B cell (primary cell): ENCODE results near the gene TDRD12. TPM values are rescaled to one million over a fixed set of nuclear protein-coding genes. Genes with fewer than 3 reads are reported as not detected.

Experiments
- ATAC-seq: fragments of 200-7000 bp; cut with Tn5 transposase; one replicate; pipeline ENCODE4 v1.10.0; 2021; ENCODE audit warnings: low read depth, mild to moderate bottlenecking, moderate number of reproducible peaks, moderate library complexity
- CTCF ChIA-PET: fragments of 350-600 bp; sonication (Branson Sonifier 250); formaldehyde crosslinking; loops from one replicate; lab custom pipeline; 2021; ENCODE audit warnings: antibody characterized with exemption, inconsistent platforms; lab: Charles Lee
- POLR2A ChIA-PET: fragments of 350-600 bp; sonication (Branson Sonifier 250); formaldehyde crosslinking; loops from one replicate; lab custom pipeline; 2021; ENCODE audit warnings: antibody characterized with exemption; lab: Charles Lee
- DNase-seq: peaks from one replicate; pipeline ENCODE4 v3.0.0; 2013
- H2AFZ ChIP-seq: 2 replicates; pipeline ENCODE4 v1.6.1; 2012; ENCODE audit warnings: mild to moderate bottlenecking, low read depth, low read length; ENCODE audit not compliant: insufficient read depth, poor library complexity, severe bottlenecking
- H3K27ac ChIP-seq, 2 donors: 1 replicate in 1 of 2; 2 replicates in 1 of 2; pipeline ENCODE4 v1.5.1; 2012 to 2013; ENCODE audit warnings: low read length in 2 of 2, mild to moderate bottlenecking in 2 of 2, moderate library complexity in 1 of 2
- H3K27me3 ChIP-seq, 4 experiments: fragments of 200-600 bp in 1 of 4; sonication (generic) in 1 of 4; replicated peaks in 1 of 4; 1 replicate in 2 of 4; 2 replicates in 2 of 4; pipeline versions ENCODE4 v1.6.1 to v1.7.0; 2013 to 2016; ENCODE audit warnings: low read length in 3 of 4, mild to moderate bottlenecking in 2 of 4, mixed read lengths in 1 of 4, moderate library complexity in 1 of 4; ENCODE audit not compliant: insufficient read depth in 4 of 4, control insufficient read depth in 3 of 4; ENCODE audit errors: control extremely low read depth in 1 of 4
- H3K36me3 ChIP-seq, 2 experiments: replicated peaks in 1 of 2; 1 replicate in 1 of 2; 2 replicates in 1 of 2; pipeline versions ENCODE4 v1.6.1 to v1.7.1; 2013; ENCODE audit warnings: low read length in 1 of 2; ENCODE audit not compliant: insufficient read depth in 2 of 2, control insufficient read depth in 1 of 2; ENCODE audit errors: control extremely low read depth in 1 of 2, extremely low read depth in 1 of 2
- H3K4me1 ChIP-seq, 2 donors: fragments of 200-600 bp in 1 of 2; sonication (generic) in 1 of 2; 1 replicate in 1 of 2; 2 replicates in 1 of 2; pipeline versions ENCODE4 v1.5.1 to v1.6.1; 2013 to 2017; ENCODE audit warnings: low read length in 2 of 2; ENCODE audit not compliant: control insufficient read depth in 2 of 2, insufficient read depth in 2 of 2
- H3K4me2 ChIP-seq: replicated peaks from 2 replicates; pipeline ENCODE3; 2012; ENCODE audit warnings: mild to moderate bottlenecking, low read depth, low read length; ENCODE audit not compliant: poor library complexity, severe bottlenecking
- H3K4me3 ChIP-seq, 5 experiments: fragments of 200-600 bp in 1 of 5; sonication (generic) in 1 of 5; 1 replicate in 3 of 5; 2 replicates in 2 of 5; pipeline versions ENCODE4 v1.5.1 to v1.7.0; 2011 to 2016; ENCODE audit warnings: low read length in 4 of 5, mild to moderate bottlenecking in 4 of 5, low read depth in 2 of 5, control low read depth in 1 of 5, moderate library complexity in 1 of 5; ENCODE audit not compliant: insufficient read depth in 1 of 5; ENCODE audit errors: control extremely low read depth in 1 of 5, extremely low read depth in 1 of 5
- H3K79me2 ChIP-seq: fragments of 200-600 bp; sonication (generic); one replicate; pipeline ENCODE4 v1.6.0; 2016; ENCODE audit warnings: low read length; ENCODE audit not compliant: control insufficient read depth, insufficient read depth
- H3K9ac ChIP-seq: fragments of 200-600 bp; sonication (generic); 2 replicates; pipeline ENCODE4 v1.6.1; 2017; ENCODE audit warnings: mild to moderate bottlenecking, low read length, moderate library complexity
- H3K9me3 ChIP-seq, 3 donors: one replicate each; pipeline versions ENCODE4 v1.6.1 to v1.7.1; 2013; ENCODE audit warnings: low read length in 2 of 3; ENCODE audit not compliant: control insufficient read depth in 2 of 3, insufficient read depth in 1 of 3; ENCODE audit errors: control extremely low read depth in 1 of 3
- H4K20me1 ChIP-seq: 2 replicates; pipeline ENCODE4 v1.6.0; 2012; ENCODE audit warnings: mild to moderate bottlenecking, low read length; ENCODE audit not compliant: insufficient read depth, control insufficient read depth, poor library complexity, severe bottlenecking
- H3K27ac Mint-ChIP-seq: one replicate; pipeline ENCODE4 v1.8.0; 2021; ENCODE audit warnings: mixed read lengths
- H3K27me3 Mint-ChIP-seq: one replicate; pipeline ENCODE4 v1.8.0; 2021; ENCODE audit warnings: mixed read lengths
- H3K4me1 Mint-ChIP-seq: one replicate; pipeline ENCODE4 v1.8.0; 2021; ENCODE audit warnings: mixed read lengths
- H3K4me3 Mint-ChIP-seq: one replicate; pipeline ENCODE4 v1.8.0; 2021; ENCODE audit warnings: mixed read lengths
- H3K9me3 Mint-ChIP-seq: one replicate; pipeline ENCODE4 v1.8.0; 2022; ENCODE audit warnings: mixed read lengths; ENCODE audit not compliant: insufficient read depth
- CTCF ChIP-seq: fragments of 200-600 bp; IDR thresholded peaks from one replicate; pipeline ENCODE4 v1.8.0; 2022; ENCODE audit warnings: antibody characterized with exemption, mild to moderate bottlenecking
- EZH2 ChIP-seq: IDR thresholded peaks from 2 replicates; pipeline ENCODE4 v1.6.1; 2012; ENCODE audit warnings: borderline replicate concordance, low read depth, mild to moderate bottlenecking, moderate library complexity, low read length; ENCODE audit not compliant: insufficient read depth, poor library complexity, severe bottlenecking
- WGBS: methylation state at CpG from one replicate; pipeline ENCODE4 v1.1.5; 2013; ENCODE audit warnings: missing lambda C conversion rate; ENCODE audit not compliant: insufficient coverage; 5-methylcytosine and 5-hydroxymethylcytosine counted together
- intact Hi-C: fragments of 100-400 bp; cut with micrococcal nuclease; formaldehyde crosslinking; loops from one replicate; pipeline ENCODE4 v1.10.0; 2022
- polyA plus RNA-seq: library from polyadenylated mRNA; depleted of rRNA; stranded (reverse); fragments of >200 nt; gene quantifications from 2 replicates; pipeline ENCODE4 v1.2.3, GENCODE V29; 2012
- total RNA-seq, 2 donors: library from RNA; stranded (reverse); fragments of 120-200 nt in 1 of 2; gene quantifications; 1 replicate in 1 of 2; 2 replicates in 1 of 2; pipeline versions ENCODE4 v1.2.3 to v1.2.4, GENCODE V29; 2013 to 2022

TDRD12 gene
- total and polyA plus RNA-seq, 2 donors (not counting 1 experiment from before 2014, with no cell fraction given), result 0.30 to 1.1 TPM

- no peak for DNase-seq
- no peaks in the 10 kb centered on the region for H3K79me2 ChIP-seq
- H3K36me3 ChIP-seq, result no peaks in the 10 kb centered on the region
- no peak overlapping the region for H2AFZ ChIP-seq
- no peak for ATAC-seq
- no peak overlapping the region for H3K9ac ChIP-seq
- TF ChIP-seq CTCF, result no peak
- no peak for TF ChIP-seq EZH2
- POLR2A ChIA-PET, result no interaction called here
- no peaks in the 10 kb centered on the region for H3K4me1 ChIP-seq
- no peaks in the 10 kb centered on the region for H3K27me3 ChIP-seq
- H3K9me3 ChIP-seq, result no peaks in the 10 kb centered on the region
- CTCF ChIA-PET, result no interaction called here
- Mint-ChIP-seq H3K27ac (no peak overlapping the region), H3K9me3 (no peaks in the 10 kb centered on the region), H3K4me3 (no peak overlapping the region), H3K27me3 (no peaks in the 10 kb centered on the region), H3K4me1 (no peaks in the 10 kb centered on the region)
- intact Hi-C loops, result no loop called here
- no peaks in the 10 kb centered on the region for H4K20me1 ChIP-seq
- H3K4me3 ChIP-seq, result no peak overlapping the region
- no peak overlapping the region for H3K4me2 ChIP-seq
- 100% methylated on average over 6 of the region's 10 CpGs for WGBS
- no peak overlapping the region for H3K27ac ChIP-seq
These were observed 139.0 kb downstream of the TDRD12 start for GRCh38 chr19:32858559-32858958.

- Mint-ChIP-seq H3K27ac (no peak overlapping the region), H3K9me3 (no peaks in the 10 kb centered on the region), H3K27me3 (no peaks in the 10 kb centered on the region), H3K4me3 (no peak overlapping the region), H3K4me1 (no peaks in the 10 kb centered on the region)
- Histone ChIP-seq H3K4me2 (no peak overlapping the region), H4K20me1 (no peaks in the 10 kb centered on the region), H2AFZ (no peak overlapping the region), H3K4me3 (no peak overlapping the region), H3K79me2 (no peaks in the 10 kb centered on the region), H3K36me3 (no peaks in the 10 kb centered on the region), H3K9ac (no peak overlapping the region), H3K4me1 (no peaks in the 10 kb centered on the region), H3K9me3 (no peaks in the 10 kb centered on the region), H3K27me3 (no peaks in the 10 kb centered on the region), H3K27ac (no peak overlapping the region)
- intact Hi-C loops, result no loop called here
- ATAC-seq (no peak), DNase-seq (no peak)
- ChIA-PET CTCF (no interaction called here), POLR2A (no interaction called here)
- WGBS, result 94% methylated on average over 19 of the region's 19 CpGs
- TF ChIP-seq CTCF (no peak), EZH2 (no peak)
These were observed 140.0 kb downstream of the TDRD12 start for GRCh38 chr19:32859591-32859990.
